Inferior parietal cortex (tissue), 1 donor: ENCODE measurements around the gene NARS2.

ENCODE experiments used
- DNase-seq: peaks from one replicate; pipeline ENCODE4 v3.0.0-alpha.2; 2016; ENCODE audit errors: extremely low spot score

The NARS2 gene

DNA sequence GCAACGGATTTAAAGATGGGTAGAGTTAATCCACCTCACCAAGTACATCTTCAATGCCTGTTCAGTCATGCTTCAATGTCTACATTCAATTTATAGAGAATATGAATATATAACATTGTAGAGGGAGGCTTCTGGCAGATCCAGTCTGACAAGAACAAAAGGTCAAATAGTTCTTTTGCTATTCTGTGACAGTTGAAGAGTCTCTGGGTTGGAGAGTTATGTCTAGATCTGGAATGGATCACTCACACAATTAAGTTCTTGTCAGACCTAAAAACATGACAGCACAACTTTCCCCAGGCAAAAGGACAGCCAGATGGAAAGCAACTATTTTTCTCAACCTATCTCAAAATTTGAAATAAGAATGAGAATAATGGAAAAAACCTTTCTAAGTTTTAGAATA is 141.7 kb downstream of the NARS2 start:
- DNase-seq: no peak

GRCh38 chr11:78432058-78432515 is 142.6 kb downstream of the NARS2 start:
- no peak for DNase-seq

DNA sequence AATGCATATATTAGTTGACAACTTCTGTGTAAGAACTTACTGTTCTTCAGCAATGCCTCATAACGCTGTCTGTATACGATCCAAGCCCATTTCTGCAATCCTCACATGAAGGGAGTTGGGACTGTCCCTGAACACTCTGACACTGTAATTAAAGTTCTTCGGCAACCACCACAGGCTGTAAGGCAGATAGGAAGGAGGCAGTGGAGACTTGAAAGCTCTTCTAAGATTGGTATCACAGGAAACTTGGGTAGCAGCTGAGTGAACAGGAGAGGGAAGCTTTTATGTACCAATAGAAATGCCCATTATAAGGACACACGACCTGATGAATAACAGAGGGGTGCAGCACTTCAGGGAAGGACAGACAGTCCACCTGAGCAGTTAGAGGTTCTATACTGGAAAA is 145.0 kb downstream of the NARS2 start:
- DNase-seq: no peak

GRCh38 chr11:78429209-78429608 is 145.5 kb downstream of the NARS2 start:
- no peak for DNase-seq

- no peak for DNase-seq
Measured at GRCh38 chr11:78428773-78429172, 145.9 kb downstream of the NARS2 start.

DNA sequence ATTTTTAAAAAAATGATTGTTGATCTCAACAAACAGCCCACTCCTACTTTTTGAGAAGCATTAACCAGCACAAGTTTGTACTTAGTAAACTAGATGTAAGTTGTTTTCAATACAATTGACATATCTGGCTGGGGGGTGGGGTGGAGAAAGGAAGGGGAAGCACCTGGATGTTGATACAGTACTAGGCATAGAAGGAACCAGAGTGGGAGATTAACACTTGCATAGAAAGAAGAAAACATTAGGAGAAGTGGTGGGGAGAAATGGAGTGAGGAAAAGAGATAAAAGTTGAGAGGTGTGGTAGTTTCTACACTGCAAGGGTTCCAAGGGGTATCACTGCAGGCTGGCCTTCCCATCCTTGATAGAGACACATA is 146.4 kb downstream of the NARS2 start:
- no peak for DNase-seq

DNA sequence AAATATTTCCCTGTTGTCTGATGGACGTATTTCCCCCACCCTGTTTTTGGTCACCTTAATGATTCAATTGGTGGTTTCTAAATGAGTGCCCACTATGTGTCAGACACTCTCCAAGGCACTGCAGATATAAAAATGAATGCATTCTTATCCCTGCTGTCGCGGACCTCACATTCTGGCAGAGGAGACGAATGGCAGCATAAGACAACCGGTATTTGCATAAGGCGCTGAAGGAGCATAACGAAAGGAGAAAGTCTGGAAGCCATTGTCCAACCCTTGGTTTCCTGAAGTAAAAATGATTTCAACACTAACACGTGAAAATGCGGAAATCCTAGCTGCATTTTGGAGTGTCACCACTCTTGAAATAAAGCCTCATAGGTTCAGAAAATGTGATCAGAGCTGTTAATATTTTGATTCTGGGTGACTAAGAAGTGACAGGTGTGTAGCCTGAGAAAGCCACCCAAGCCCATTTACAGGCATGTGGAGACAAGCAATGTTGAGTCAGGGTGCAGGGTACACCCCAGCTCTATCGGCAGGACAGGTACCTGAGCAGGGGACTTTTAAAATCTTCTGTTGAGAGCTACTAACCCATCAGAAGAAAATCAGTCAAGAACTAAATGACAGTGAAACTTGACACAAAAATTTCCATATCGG is 146.9 kb downstream of the NARS2 start:
- DNase-seq: no peak

DNA sequence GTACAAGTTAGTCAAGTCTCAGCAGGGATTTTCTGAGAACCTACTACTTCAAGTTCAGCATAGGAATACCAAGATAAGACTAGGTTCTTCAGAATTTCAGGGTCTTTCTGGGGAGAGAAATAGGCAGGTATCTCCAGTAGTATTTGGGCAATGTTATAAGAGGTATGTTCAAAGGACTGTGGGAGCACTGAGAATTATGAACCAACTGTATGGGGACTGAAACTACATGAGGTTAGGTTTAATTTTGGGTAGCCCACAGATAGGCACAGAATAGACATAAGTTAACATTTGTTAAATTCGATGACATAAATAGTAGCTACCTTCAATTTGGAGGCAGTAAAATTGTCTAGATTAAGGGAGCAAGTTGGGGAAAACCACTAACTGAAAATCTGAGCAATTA is 147.8 kb downstream of the NARS2 start:
- DNase-seq: no peak

GRCh38 chr11:78425399-78426070 is 149.1 kb downstream of the NARS2 start:
- DNase-seq: no peak

GRCh38 chr11:78424334-78425270 is 150.1 kb downstream of the NARS2 start:
- no peak for DNase-seq

DNA sequence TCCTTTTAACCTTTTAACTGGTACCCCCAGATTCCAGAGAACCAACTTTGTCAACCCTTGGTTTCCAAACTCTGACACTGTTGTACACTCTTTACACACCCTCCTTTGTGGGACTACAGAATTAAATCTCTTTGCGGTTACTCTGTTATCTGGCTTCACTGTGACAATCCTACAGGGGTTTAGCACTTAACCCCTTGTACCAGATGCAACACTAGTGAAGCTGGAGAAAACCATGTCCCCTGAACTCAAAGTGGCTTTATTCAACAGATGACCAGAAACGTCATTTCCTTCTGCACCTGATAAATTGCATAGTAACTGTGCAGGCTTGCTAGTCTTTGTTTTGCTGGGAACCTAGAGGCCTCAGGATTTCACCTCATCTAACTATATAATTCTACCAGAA is 151.4 kb downstream of the NARS2 start:
- DNase-seq: no peak

- no peak for DNase-seq
Measured at GRCh38 chr11:78420796-78421209, 153.9 kb downstream of the NARS2 start.

GRCh38 chr11:78420255-78420764 is 154.4 kb downstream of the NARS2 start:
- peak; percentile 90 for DNase-seq

DNA sequence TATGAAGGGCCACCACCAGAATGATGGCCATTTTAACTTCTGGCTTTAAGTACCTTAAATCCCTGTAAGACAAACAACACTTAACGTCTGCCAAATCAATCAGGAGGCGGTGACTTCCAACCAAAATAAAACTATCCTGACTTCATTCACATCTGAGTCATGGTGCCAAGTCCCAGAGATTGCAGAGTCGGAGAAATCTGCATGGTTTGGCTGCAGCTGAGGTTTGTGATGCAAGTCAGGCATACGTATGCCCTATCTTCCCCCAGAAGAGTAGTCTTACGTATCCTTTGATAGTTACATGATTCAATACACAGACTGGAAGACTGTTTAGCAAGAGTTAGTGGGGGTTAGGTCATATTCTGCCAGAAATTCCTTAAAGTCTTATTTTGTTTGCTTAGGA is 155.3 kb downstream of the NARS2 start:
- peak; percentile 53 for DNase-seq

- DNase-seq: peak; percentile 61
Measured at GRCh38 chr11:78418584-78419211, 156.0 kb downstream of the NARS2 start.

DNA sequence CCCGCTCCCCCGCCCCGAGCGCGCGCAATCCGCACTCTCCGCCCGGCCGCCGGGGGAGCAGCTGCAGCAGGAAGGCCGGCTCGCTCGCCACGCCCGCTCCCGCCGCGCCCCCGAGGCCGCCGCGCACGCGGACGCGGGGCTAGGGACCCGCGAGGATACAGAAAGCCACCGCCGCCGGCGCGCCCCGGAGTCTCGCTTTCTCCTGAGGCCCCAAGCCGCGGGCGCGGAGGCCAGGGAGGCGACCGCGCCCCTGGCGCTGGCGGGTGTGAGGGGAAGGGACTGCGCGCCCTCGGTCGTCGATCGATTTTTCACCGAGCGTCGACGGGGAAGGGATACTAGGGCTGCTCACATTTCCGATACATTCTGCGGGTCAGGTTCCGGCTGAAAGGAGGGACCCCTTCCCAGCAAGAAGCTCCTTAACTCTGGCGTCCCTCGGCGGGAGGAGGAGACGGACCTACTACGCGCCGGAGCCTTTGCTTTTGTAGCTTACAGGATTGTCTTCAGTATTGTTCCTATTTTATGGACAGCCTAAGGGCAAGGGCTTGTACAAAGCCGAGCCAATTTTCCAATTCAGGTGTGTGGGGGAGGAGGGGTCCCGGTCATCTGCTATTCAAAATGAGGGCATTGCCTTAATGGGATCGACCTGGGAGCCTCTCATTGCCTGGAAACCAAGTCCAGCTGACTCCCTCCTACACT is 156.6 kb downstream of the NARS2 start:
- DNase-seq: peak; percentile 75

GRCh38 chr11:78417175-78417887 is 157.3 kb downstream of the NARS2 start, which contains the start of gene GAB2:
GAB2 (minus strand) TSS chr11:78417820; CDS start chr11:78417720, 100 bp downstream.
- DNase-seq: no peak

GRCh38 chr11:78416285-78417174 is 158.1 kb downstream of the NARS2 start:
- DNase-seq: peak; percentile 79

DNA sequence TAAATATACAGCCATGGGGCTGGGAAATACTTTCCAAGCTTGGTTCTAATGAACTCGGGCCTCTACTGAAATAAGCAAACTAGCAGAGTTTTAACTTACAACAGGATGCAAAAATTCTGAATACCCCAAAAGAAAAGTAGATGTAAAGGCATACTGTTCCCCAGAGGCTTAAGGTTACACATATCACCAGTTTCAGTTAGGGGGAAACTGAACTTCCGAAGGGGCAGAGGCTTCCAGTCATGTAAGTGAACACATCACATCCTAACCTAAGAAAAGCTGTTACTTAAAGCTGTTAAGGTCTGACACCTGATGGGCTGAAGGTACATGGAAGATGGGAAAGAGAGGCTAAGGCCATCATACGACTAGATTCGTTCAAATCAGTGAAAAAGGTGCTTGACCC is 159.3 kb downstream of the NARS2 start:
- no peak for DNase-seq
